ENCODE results near the gene TNP1.
A peak's percentile ranks its signal among the peaks of the same experiment; 100 is the strongest.

The TNP1 gene

DNA sequence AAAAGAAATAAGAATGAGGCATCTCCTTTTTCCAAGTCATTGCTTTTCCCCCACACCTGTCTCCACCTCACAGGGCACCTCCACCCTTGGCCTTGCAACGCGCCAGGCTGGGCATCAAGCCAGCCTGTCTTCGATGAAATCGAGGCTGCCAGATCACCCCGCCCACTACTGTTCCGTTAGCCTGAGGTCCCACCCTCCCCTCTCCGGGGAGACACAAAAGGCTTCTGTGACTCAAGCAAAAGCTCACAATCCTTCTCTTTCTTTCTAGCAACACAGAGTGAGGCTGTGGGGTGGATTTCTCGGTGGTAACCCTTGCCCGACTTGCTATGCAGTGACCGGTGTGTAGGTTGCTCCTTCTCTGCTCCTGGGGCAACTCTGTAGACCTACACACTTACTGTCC, 9.9 kb downstream of the TNP1 start:
- peak in 9 of 10 donors; percentile 30 to 95 (median 72) for DNase-seq
- intact Hi-C loops (cut with DNase I): no loop called here

DNA sequence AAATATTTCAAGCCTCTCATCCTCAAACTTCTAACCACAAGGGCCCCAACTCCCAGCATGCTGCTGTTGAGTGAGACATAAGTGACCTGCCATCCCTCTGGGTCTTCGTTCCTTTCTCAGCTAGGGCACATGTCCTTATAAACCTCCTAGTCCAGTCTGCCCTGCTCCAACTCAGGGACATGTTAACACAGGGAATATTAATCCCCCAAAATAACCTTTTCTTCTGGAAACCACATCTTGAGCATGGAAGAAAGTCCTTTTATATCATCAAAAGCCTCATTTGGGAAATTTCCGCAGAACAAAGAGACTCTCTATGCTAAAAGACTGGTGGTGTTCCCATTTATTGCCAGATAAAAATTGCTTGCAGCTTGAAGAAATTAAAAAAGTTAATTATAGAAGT, 14.4 kb downstream of the TNP1 start:
- intact Hi-C loops (cut with DNase I): no loop called here
- no peak for DNase-seq

DNA sequence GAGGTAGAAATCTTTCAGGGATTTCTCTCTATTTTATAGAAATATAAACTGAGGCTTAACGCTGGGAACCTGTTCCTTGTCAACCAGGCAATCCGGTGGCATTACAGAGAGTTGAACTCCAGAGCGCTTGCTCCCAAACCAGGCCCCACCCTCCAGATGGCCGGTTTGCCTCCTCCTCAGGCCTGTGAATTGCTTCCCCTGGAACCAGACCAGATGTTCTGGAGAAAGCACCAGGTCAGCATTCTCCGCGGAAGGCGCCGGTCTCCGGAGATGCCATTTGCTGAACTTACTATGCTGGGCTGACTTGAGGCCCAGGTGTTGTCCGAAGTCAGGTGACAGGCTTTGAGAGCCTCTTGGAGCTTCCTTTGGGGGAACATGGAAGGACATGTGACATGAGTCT, 17.2 kb downstream of the TNP1 start:
- intact Hi-C loops (cut with DNase I): no loop called here
- DNase-seq: peak in 1 of 10 donors; percentile 83

DNA sequence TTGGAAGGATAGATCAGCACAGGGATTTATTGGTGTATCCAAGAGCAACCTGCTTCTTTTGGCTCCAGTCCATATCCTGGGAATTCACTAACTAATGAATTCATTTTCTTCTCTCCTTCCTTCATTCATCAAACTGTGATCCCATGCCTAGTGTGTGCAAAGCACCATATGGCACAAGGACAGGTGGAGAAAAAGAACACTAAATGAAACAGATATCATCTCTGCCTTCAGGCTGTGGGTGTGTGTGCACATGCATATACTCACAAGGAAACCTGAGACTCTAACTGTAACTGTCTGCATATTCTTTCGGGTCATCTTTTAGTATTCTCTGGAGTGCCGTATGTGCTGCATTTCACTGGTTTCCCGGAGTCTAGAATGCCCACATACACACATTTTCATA, 20.2 kb downstream of the TNP1 start:
- intact Hi-C loops (cut with DNase I): no loop called here
- DNase-seq: no peak

DNA sequence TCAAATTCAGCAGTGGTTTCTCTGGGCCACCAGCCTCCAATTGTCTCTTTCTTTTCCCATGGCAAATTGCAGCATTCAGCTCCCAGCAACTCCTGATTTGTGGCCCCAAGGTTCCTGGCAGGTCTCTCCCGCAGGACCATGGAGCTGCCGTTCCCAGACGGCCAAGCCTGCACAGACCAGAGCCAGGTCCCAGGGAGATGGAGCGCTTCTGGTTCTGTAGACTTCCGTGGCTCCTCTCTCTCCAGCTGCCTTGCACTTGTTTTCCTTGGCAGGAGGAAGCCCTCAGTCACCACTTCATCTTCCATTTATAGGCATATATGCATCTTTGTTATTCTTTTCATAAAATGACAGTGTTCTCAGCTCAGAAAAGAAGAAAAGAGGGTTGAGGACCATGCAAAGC, 21.7 kb downstream of the TNP1 start:
- intact Hi-C loops (cut with DNase I): no loop called here

DNA sequence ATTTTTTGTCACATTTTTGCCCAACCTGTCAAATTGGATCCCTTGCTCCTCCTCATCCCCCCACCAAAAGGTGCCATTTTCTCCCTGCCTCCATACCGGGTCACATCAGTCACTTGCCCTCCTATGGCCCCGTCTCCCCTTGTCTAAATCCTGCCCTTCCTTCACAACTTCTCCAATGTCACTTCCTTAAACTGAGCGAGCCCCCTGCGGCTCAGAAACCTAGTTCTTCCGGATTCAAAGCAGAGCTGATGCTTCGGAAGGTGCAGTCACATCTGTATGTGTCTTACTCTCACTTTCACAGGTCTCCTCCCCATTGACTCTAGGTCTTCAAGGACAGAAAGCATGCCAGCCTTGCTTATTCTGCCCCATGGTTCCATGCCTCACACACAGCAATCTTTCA, 22.1 kb downstream of the TNP1 start:
- no peak for DNase-seq
- intact Hi-C loops (cut with DNase I): no loop called here

More for the DNA sequence above, 21.7 kb downstream of the TNP1 start:
- peak in 1 of 10 donors; percentile 86 for DNase-seq

DNA sequence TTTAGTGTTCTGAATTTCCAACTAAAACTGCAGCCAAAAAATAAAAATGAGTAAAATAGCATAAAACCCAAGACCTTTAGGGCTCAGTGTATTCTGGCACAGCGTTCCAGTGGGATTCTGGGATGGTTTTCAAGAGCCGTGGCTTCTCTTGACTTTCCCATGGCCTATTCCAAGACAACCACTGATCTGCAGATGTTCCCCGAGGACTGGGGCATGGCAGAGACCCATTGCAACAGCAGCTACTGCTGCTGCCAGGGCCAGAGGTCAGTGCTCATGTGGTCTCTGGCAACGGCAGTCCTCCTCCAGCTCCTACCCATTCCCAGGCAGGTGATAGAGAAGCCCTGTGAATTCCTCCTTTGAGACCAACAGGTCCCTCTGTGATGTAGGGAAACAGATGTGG, 26.8 kb downstream of the TNP1 start:
- intact Hi-C loops (cut with DNase I): no loop called here
- DNase-seq: no peak

DNA sequence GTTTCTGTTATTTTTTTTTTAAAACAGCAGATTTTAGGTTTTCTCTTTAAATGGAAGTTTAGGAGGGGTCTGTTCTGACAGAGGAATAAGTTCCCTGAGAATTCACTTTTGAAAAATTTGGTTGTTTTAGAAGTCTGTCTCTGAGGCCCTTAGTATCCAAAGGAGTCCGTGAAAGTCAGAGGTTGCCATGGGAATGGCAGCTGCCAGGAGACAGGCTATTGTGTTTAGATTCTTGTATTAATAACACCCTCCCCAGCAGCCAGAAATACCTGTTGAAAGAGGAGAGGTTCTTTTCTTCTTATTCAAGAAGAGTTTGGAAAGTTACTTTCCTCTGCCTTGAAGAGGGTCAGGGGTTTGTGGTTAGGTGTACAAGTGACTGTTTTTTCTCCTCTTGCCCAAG, 29.5 kb downstream of the TNP1 start:
- intact Hi-C loops (cut with DNase I): no loop called here
- DNase-seq: no peak

DNA sequence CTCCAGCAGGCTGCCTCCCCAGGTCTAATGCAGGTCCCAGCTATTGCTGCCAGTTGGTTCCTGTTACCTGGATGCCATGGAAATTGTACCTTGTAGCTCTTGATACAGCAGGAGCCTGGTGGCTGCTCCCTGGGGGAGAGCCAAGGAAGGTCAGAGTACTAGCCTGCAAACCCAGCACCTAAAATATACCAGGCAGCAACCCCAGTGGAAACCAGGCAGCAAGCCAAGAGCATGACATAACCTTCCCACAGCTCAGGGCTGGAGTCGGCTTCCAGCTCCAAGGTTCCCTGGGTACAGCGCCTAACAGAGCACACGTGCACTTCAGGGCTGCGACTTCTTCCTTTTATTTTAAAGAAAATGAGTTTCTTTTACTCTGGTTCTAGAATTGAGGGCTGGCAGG, 30.3 kb downstream of the TNP1 start:
- intact Hi-C loops (cut with DNase I): no loop called here
- peak in 2 of 10 donors; percentile 22 to 83 for DNase-seq

DNA sequence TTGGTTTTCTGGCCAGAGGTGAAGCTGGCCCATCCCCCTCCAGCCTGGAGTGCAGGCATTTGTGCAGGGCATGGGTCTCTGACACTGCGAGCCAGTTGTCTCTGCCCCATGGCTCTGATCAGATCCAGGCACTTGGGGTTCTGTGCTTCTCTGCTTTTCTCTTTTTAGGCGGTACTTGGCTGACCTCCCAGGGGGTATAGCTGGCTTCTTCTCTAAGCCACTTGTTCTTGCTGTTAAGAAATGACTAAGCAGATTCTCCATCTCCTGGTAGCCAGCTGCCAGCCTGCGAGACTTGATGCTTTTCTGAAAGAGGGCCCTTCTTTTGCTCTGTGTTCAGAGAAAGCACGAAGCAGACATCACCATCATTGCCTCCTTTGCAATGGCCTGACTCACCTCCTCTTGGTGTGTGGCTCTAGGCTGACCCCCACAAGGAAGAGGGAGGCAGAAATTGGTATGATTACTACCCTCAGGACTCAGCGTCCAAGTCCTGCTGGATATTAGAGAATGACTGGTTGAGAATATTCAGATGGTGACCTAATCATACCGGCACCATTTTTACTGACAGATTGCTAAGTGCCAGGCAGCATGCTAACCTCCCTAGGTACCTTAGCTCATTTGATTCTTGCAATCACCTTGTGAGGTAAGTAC, 32.7 kb downstream of the TNP1 start:
- intact Hi-C loops (cut with DNase I): no loop called here
- peak in 1 of 10 donors; percentile 73 for DNase-seq

DNA sequence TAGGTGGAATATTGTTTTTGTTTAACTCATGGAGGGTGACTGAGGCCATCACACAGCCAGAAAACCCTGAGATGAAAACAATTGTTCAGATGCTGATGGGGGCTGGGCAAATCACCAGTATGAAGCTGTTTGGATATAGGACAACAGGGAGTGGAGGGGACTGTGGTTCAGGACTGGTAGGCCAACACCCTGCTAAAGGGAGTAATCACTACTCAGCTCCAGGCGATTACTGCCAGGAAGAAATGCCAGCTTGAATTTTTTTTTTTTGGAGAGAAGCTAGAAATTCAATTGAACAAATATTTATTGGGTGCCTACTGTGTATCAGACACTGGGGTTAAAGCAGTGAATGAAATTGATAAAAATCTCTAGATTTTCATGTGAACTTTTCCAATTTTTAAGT, 37.4 kb downstream of the TNP1 start:
- intact Hi-C loops (cut with DNase I): no loop called here
- no peak for DNase-seq

DNA sequence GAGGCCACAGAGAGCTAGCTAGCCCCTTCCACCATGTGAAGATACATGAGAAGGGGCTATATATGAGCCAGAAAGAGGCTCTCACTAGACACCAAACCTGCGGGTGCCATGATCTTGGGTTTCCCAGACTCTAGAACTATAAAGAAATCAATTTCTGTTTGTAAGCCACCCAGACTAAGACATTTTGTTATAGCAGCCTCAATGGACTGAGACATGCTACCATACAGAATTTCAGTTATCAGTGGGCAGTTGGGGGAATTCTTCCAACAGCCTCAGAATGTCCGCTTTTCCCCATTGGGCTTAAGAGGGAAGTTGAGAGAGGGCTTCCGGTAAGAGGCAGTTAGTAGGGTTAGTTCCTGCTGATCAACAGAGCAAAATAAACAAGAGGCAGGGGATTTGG, 39.2 kb downstream of the TNP1 start:
- no peak for DNase-seq
- intact Hi-C loops (cut with DNase I): no loop called here

DNA sequence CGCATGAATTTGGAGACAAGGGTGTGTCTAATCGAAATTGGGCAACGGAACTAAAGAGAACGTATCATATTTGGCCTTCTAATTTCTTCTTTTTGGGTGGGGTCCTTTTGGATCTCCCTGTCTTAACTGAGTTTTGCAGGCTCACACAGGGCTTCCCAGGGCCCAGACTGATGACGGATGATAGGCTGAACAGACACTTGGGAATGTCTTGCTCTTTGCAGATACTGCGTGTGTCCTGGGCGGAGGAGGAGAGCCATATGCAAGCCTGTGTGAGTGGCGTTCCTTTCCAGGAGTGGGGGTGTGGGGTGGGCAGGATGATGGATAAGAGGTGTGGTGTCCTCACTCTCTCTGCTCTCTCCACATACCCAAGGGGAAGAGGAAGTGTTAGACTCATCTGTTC, 40.1 kb downstream of the TNP1 start:
- intact Hi-C loops (cut with DNase I): no loop called here
- DNase-seq: no peak

DNA sequence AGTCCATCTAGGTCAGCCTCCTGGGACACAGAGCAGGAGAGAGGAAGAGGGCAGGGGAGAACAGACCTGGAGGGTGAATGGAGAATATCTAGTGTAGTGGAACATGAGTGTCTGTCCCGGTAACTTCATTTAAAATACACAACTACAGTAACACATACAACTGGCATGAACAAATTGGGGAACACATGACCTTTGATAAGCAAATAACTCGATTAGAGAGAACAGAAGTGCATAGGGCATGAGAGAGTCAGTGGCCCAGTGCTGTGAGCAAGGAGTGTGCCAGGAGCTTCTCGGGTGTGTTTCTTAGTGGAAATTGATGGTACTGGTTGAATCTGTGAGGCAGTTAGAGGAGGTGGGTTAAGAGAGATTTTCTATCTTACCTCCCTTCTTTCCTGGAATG, 40.8 kb downstream of the TNP1 start:
- intact Hi-C loops (cut with DNase I): no loop called here
- no peak for DNase-seq

DNA sequence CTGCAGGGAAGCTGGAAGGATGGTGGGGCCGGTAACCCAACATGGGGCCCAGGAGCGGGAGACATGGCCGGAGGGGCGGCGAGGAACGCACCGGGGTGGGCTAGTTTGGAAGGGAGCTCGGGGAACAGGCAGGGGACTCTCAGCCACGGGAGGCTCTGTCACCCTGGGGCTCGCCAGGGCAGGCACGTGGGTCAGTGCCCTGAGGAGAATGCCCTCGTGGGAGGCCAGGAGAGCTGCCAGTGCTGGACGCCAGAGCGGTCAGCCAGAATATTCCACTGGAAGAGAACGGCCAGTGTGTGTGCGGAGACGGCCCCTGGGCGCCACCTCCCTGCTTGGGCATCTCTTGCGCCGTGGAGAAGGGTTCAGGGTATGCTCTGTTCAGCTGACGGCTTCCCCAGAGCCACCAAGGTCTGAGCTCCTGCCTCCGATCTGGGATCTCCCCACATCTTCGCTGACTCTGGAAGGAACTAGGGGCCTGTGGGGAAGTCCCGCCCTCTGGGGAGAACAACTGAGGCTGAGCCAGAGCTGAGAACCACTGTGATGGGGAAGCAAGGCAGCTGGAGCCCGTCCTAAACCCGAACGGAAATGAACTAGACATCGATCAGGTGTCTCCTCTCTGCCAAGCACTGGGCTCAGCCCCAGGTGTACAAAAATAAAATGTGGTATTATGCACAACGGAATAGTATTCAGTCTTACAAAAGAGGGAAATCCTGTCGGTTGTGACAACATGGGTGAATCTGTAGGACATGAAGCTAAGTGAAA, 49.3 kb downstream of the TNP1 start:
- peak in 1 of 10 donors; percentile 65 for DNase-seq
- intact Hi-C loops (cut with DNase I): no loop called here
